ENCODE results near the gene CCL8.

The CCL8 gene

GRCh38 chr17:34319039-34319483, at the start of gene CCL8:
TSS of gene CCL8 (plus strand) at chr17:34319435. CDS start at chr17:34319502, 67 bp downstream.
- DNase-seq (ENCODE audit: insufficient read length, low spot score) (no peak), FAIRE-seq (no peak)

- FAIRE-seq: no peak
- DNase-seq (ENCODE audit: insufficient read length, low spot score): no peak
These were observed 49.3 kb upstream of the CCL8 start, which contains the start of gene CCL7 for GRCh38 chr17:34269969-34270368. TSS of gene CCL7 (plus strand) at chr17:34270221. CDS start at chr17:34270291, 70 bp downstream.

- DNase-seq (ENCODE audit: insufficient read length, low spot score): no peak
- no peak for FAIRE-seq
These were observed 43.4 kb upstream of the CCL8 start for GRCh38 chr17:34275881-34276280.

GRCh38 chr17:34276826-34277225, 42.4 kb upstream of the CCL8 start:
- DNase-seq (ENCODE audit: insufficient read length, low spot score) (no peak), FAIRE-seq (no peak)

GRCh38 chr17:34283571-34283970, 35.7 kb upstream of the CCL8 start:
- FAIRE-seq: no peak

DNA sequence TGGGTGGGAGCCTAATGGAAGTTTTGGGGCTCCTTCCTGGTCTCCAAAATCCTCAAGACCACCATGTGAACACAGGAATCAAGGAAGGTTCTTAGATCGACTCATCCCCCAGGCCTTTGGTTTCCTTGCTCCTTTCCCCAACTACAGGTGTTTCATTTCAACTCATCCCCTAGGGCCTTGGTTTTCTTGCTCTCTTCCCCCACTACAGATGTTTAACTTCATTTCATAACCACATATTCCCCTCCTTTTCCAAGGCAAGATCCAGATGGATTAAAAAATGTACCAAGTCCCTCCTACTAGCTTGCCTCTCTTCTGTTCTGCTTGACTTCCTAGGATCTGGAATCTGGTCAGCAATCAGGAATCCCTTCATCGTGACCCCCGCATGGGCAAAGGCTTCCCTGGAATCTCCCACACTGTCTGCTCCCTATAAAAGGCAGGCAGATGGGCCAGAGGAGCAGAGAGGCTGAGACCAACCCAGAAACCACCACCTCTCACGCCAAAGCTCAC, 33.9 kb upstream of the CCL8 start, which contains the start of gene CCL11:
Gene CCL11 (plus strand): TSS at position 457 of the 507 bp plus-strand sequence. CDS start 67 bp downstream, outside the sequence.
- no peak for FAIRE-seq
- DNase-seq (ENCODE audit: insufficient read length, low spot score): no peak

More at GRCh38 chr17:34283571-34283970, 35.7 kb upstream of the CCL8 start:
- DNase-seq (ENCODE audit: insufficient read length, low spot score): no peak

DNA sequence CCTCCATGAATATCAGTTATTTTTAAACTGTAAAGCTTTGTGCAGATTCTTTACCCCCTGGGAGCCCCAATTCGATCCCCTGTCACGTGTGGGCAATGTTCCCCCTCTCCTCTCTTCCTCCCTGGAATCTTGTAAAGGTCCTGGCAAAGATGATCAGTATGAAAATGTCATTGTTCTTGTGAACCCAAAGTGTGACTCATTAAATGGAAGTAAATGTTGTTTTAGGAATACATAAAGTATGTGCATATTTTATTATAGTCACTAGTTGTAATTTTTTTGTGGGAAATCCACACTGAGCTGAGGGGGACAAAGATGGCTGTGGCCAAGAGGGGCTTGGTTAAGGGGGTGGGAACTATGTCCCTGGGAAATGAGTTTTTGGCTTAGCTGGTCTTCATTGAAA, 31.4 kb upstream of the CCL8 start:
- DNase-seq (ENCODE audit: insufficient read length, low spot score) (no peak), FAIRE-seq (no peak)

DNA sequence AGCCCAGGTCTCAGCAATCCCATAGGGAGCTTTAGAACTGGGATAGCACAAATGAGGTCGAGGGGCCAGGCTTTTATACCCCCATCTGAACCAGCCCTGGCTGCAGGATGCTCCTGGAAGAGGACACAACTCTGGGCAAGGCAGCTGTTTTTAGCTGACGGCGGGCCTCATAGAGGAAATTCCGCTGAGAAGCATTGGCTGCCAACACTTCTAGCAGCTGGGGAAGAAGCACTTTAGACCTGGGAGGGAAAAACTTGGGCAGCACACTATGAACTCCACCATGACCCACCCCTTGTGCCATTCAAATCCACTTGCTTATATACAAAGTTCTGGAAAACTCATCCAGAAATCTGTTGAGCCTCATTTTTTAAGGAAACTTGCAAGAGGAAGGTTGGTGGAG, 28.6 kb upstream of the CCL8 start:
- FAIRE-seq (no peak), DNase-seq (ENCODE audit: insufficient read length, low spot score) (no peak)

DNA sequence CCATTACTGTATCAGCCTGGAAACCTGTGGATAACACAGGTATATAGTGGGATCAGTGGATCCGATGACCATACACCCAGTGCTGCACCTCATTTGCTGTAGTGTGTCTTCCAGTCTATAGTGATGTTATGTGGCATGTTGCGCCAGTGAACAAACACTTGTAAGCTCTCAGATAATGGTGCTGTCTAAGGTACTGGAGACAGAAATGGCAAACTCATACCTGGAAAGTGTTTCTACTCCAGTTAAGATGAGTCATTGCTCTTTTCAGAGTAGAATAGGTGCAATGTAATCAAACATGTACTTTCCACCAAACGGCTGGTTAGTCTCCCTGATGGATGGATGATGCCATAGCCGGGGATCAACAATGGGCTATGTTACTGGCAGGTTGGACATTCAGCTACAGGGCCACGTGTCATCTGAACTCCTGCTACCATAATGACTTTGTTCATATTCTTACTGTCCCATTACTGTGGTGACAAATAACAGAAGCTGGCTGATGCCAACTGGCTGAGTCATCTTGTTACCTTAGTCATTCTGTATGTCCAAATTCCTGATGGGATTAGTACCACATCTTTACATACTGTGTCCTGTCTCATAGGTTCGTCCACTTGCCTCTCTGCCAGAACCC, 27.4 kb upstream of the CCL8 start:
- DNase-seq (ENCODE audit: insufficient read length, low spot score) (no peak), FAIRE-seq (no peak)

DNA sequence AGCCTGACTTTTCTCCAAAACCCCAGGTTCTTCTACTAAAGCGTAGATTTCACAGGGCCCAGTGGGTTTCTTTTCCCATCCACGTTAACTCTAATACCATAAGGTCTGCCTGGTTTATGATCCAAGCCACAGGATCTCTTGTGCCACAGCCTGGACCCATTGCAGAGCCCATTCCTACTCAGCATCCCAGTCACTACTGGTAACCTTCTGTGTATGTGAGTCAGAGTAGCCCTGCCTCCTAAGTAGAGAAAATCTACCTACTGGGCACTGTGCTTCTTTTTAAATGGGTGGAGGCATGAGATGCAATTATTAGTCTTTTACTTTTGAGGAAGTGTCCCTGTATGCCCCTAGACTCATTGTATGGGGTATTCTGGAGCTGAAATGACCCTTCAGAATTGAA, 20.2 kb upstream of the CCL8 start:
- FAIRE-seq: no peak
- no peak for DNase-seq (ENCODE audit: insufficient read length, low spot score)

GRCh38 chr17:34299956-34300577, 19.2 kb upstream of the CCL8 start:
- FAIRE-seq (no peak), DNase-seq (ENCODE audit: insufficient read length, low spot score) (no peak)

GRCh38 chr17:34300652-34301370, 18.4 kb upstream of the CCL8 start:
- no peak for DNase-seq (ENCODE audit: insufficient read length, low spot score)
- FAIRE-seq: no peak

GRCh38 chr17:34301986-34302385, 17.2 kb upstream of the CCL8 start:
- FAIRE-seq (no peak), DNase-seq (ENCODE audit: insufficient read length, low spot score) (no peak)

- DNase-seq (ENCODE audit: insufficient read length, low spot score): no peak
- FAIRE-seq: no peak
These were observed 16.6 kb upstream of the CCL8 start for GRCh38 chr17:34302636-34303035.

DNA sequence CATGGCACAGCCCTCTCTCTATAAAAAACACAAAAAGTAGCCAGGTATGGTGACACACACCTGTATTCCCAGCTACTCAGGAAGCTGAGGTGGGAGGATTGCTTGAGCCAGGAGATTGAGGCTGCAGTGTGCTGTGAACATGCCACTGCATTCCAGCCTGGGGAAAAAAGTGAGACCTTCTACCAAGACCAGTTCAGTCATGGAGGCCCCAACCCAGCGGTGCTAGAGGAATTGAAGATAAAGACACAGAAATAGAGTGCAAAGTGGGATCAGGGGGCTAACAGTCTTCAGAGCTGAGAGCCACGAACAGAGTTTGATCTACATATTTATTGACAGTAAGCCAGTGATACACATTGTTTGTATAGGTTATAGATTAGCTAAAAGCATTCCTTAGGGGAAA, 15.6 kb upstream of the CCL8 start:
- DNase-seq (ENCODE audit: insufficient read length, low spot score) (no peak), FAIRE-seq (no peak)

DNA sequence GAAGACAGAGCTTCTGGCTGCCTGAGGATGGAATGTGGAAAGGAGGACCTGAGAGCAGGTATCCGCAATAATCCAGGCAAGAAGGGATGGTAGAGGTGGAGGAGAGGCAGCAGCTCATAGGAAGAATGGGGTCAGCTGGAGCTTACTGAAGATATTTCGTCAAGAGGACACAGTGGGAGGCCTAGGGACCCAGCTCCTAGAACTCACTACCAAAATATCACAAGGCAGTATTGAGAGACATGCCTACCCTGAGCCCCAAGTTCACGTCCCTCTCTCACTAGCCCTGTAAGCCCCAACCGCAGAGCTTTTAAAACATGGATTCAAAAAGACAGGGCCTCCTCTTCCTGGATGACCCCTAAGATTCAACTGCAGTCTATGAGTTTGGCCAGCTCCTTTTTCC, 14.2 kb upstream of the CCL8 start:
- FAIRE-seq: no peak
- DNase-seq (ENCODE audit: insufficient read length, low spot score): no peak

GRCh38 chr17:34305606-34306005, 13.6 kb upstream of the CCL8 start:
- no peak for FAIRE-seq
- DNase-seq (ENCODE audit: insufficient read length, low spot score): no peak

- DNase-seq (ENCODE audit: insufficient read length, low spot score) (no peak), FAIRE-seq (peak; percentile 31)
These were observed 12.8 kb upstream of the CCL8 start for GRCh38 chr17:34306466-34306865.

- FAIRE-seq: no peak
- DNase-seq (ENCODE audit: insufficient read length, low spot score): no peak
These were observed 12.1 kb upstream of the CCL8 start for GRCh38 chr17:34307110-34307509.

- FAIRE-seq (no peak), DNase-seq (ENCODE audit: insufficient read length, low spot score) (no peak)
These were observed 10.9 kb upstream of the CCL8 start for GRCh38 chr17:34308371-34308770.

GRCh38 chr17:34311291-34311690, 7.9 kb upstream of the CCL8 start:
- DNase-seq (ENCODE audit: insufficient read length, low spot score) (no peak), FAIRE-seq (no peak)

DNA sequence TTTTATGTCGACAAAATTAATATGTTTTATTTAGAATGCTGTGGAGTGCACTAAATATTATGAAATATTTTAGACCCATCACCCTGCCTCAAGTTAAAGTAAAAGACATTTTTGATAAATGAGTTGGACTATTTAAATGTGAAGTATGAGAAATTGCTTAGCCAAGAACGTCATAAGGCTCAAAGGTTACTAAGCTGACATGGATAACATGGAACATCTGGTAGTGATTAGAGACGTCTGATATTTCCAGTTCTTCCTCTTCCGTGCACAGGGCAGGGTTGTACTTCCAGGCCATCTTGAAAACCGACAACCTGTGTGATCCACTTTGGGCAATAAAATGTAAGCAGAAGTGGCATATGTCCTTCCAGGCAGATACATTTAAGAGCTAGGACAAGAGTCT, 7.2 kb upstream of the CCL8 start:
- FAIRE-seq: no peak
- no peak for DNase-seq (ENCODE audit: insufficient read length, low spot score)
